ENCODE data around the gene BBS9. TPM values are rescaled to one million over a fixed set of nuclear protein-coding genes. Genes with fewer than 3 reads are reported as not detected.

Gene BBS9
- polyA plus RNA-seq, 1 donor, result 16.3 TPM

- no peak for DNase-seq
Observed at GRCh38 chr7:33118383-33118782, 11.0 kb upstream of the BBS9 start.

GRCh38 chr7:33127085-33127484, 2.3 kb upstream of the BBS9 start:
- no peak for DNase-seq

GRCh38 chr7:33128631-33128989, 754 bp upstream of the BBS9 start:
- no peak for DNase-seq

- DNase-seq, result no peak
Observed at GRCh38 chr7:33129806-33130153, 416 bp downstream of the BBS9 start.

- DNase-seq, result no peak
Observed at GRCh38 chr7:33130184-33130583, 820 bp downstream of the BBS9 start.

GRCh38 chr7:33137103-33137502, 7.7 kb downstream of the BBS9 start:
- no peak for DNase-seq

- no peak for DNase-seq
Observed at GRCh38 chr7:33142585-33142984, 13.2 kb downstream of the BBS9 start.

- DNase-seq, result no peak
Observed at GRCh38 chr7:33143996-33144718, 14.8 kb downstream of the BBS9 start.

GRCh38 chr7:33145156-33145555, 15.8 kb downstream of the BBS9 start:
- no peak for DNase-seq

- no peak for DNase-seq
Observed at GRCh38 chr7:33152087-33152486, 22.7 kb downstream of the BBS9 start.

- DNase-seq, result no peak
Observed at GRCh38 chr7:33155811-33156210, 26.4 kb downstream of the BBS9 start.

- no peak for DNase-seq
Observed at GRCh38 chr7:33156441-33156840, 27.1 kb downstream of the BBS9 start.

GRCh38 chr7:33157311-33157710, 27.9 kb downstream of the BBS9 start:
- DNase-seq, result no peak

GRCh38 chr7:33157781-33158180, 28.4 kb downstream of the BBS9 start:
- no peak for DNase-seq

- no peak for DNase-seq
Observed at GRCh38 chr7:33177876-33178275, 48.5 kb downstream of the BBS9 start.

GRCh38 chr7:33179519-33179918, 50.2 kb downstream of the BBS9 start:
- no peak for DNase-seq

GRCh38 chr7:33183504-33183903, 54.1 kb downstream of the BBS9 start:
- DNase-seq, result no peak

GRCh38 chr7:33184828-33185227, 55.5 kb downstream of the BBS9 start:
- no peak for DNase-seq

GRCh38 chr7:33185786-33186185, 56.4 kb downstream of the BBS9 start:
- peak; percentile 42 for DNase-seq

GRCh38 chr7:33186192-33186591, 56.8 kb downstream of the BBS9 start:
- DNase-seq, result no peak

- no peak for DNase-seq
Observed at GRCh38 chr7:33190688-33191304, 61.4 kb downstream of the BBS9 start.

GRCh38 chr7:33191340-33191739, 62.0 kb downstream of the BBS9 start:
- no peak for DNase-seq

GRCh38 chr7:33192695-33193291, 63.4 kb downstream of the BBS9 start:
- no peak for DNase-seq

GRCh38 chr7:33193308-33193864, 64.0 kb downstream of the BBS9 start:
- DNase-seq, result no peak
